ENCODE results near the gene TEP1.

DNA sequence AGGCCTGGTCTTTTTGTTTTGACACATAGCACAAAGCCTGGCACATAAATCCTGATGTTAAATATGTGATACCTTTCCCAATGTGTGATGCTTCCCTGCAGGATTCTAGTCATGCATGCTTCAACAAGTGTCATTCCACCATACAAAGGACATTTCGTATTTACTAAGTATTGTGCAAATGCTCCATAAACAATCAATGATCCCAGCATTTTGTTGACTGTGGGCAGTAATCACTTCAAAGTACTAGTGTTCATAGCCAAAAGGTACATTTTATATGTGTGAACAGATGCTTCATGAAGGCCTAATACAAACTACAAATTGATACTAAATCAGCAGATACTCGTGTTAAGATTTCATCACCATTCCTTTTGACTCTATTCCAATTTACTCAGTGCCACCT lies 84.6 kb downstream of the TEP1 start:
- TF ChIP-seq POLR2A (IDR thresholded peaks at IDR 0.05), result no peak
- TF ChIP-seq, protein P1, sequence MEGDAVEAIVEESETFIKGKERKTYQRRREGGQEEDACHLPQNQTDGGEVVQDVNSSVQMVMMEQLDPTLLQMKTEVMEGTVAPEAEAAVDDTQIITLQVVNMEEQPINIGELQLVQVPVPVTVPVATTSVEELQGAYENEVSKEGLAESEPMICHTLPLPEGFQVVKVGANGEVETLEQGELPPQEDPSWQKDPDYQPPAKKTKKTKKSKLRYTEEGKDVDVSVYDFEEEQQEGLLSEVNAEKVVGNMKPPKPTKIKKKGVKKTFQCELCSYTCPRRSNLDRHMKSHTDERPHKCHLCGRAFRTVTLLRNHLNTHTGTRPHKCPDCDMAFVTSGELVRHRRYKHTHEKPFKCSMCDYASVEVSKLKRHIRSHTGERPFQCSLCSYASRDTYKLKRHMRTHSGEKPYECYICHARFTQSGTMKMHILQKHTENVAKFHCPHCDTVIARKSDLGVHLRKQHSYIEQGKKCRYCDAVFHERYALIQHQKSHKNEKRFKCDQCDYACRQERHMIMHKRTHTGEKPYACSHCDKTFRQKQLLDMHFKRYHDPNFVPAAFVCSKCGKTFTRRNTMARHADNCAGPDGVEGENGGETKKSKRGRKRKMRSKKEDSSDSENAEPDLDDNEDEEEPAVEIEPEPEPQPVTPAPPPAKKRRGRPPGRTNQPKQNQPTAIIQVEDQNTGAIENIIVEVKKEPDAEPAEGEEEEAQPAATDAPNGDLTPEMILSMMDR (IDR thresholded peaks at IDR 0.05), result no peak
